Activated naive CD8-positive, alpha-beta T cell (primary cell): Measurements from ENCODE around the gene PGAM2.
A peak's percentile ranks its signal among the peaks of the same experiment; 100 is the strongest.
"Not testable (repeated sequence)": the region's sequence is repeated elsewhere in the genome, so short reads cannot be mapped to it uniquely, and the experiment has no call there.

Source experiments
- H3K27ac Mint-ChIP-seq: one replicate; pipeline ENCODE4 v1.8.0; 2021; ENCODE audit warnings: mixed read lengths
- H3K27me3 Mint-ChIP-seq: one replicate; pipeline ENCODE4 v1.8.0; 2021; ENCODE audit warnings: mixed read lengths
- H3K36me3 Mint-ChIP-seq: one replicate; pipeline ENCODE4 v1.8.0; 2021; ENCODE audit warnings: mixed read lengths
- H3K4me1 Mint-ChIP-seq: one replicate; pipeline ENCODE4 v1.8.0; 2021; ENCODE audit warnings: low read depth, mixed read lengths
- H3K4me3 Mint-ChIP-seq: one replicate; pipeline ENCODE4 v1.8.0; 2021; ENCODE audit warnings: mild to moderate bottlenecking, mixed read lengths
- H3K9me3 Mint-ChIP-seq: one replicate; pipeline ENCODE4 v1.8.0; 2021; ENCODE audit warnings: low read depth, mixed read lengths

PGAM2 gene

GRCh38 chr7:44022796-44023467 is 42.4 kb downstream of the PGAM2 start:
- not testable (repeated sequence) for H3K9me3 Mint-ChIP-seq, H3K36me3 Mint-ChIP-seq, H3K27me3 Mint-ChIP-seq
- Mint-ChIP-seq H3K4me1 (peaks cover 20% of the 10 kb centered on the region), H3K27ac (peak overlapping the region; percentile 94), H3K4me3 (peak overlapping the region; percentile 36)

DNA sequence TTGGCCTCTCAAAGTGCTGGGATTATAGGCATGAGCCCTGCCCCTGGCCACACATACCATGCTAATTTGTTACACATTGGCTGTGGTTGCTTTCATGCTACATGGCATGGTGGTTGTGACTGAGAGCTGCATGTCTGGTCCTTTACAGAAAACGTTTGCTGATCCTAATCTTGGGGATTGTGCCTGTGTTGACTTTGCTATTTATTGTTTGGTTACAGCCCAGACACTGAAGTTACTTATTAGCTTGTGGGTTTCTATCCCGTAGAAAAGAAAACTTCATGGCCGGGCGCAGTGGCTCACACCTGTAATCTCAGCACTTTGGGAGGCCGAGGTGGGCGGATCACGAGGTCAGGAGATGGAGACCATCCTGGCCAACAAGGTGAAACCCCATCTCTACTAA is 43.3 kb downstream of the PGAM2 start:
- peaks cover 22% of the 10 kb centered on the region for H3K4me1 Mint-ChIP-seq
- H3K27ac Mint-ChIP-seq, H3K27me3 Mint-ChIP-seq, H3K36me3 Mint-ChIP-seq, H3K9me3 Mint-ChIP-seq, H3K4me3 Mint-ChIP-seq: not testable (repeated sequence)

- not testable (repeated sequence) for H3K36me3 Mint-ChIP-seq, H3K27ac Mint-ChIP-seq
These were observed 45.5 kb downstream of the PGAM2 start for GRCh38 chr7:44019825-44020224.

GRCh38 chr7:44018857-44019807 is 46.2 kb downstream of the PGAM2 start:
- H3K4me3 Mint-ChIP-seq: peak overlapping the region; percentile 89
- not testable (repeated sequence) for H3K36me3 Mint-ChIP-seq, H3K27me3 Mint-ChIP-seq, H3K9me3 Mint-ChIP-seq
- H3K4me1 Mint-ChIP-seq: peaks cover 24% of the 10 kb centered on the region
- H3K27ac Mint-ChIP-seq: peak overlapping the region; percentile 86

More at GRCh38 chr7:44019825-44020224, 45.5 kb downstream of the PGAM2 start:
- H3K4me1 Mint-ChIP-seq: peaks cover 24% of the 10 kb centered on the region
- not testable (repeated sequence) for H3K4me3 Mint-ChIP-seq, H3K27me3 Mint-ChIP-seq, H3K9me3 Mint-ChIP-seq

GRCh38 chr7:44015090-44015489 is 50.3 kb downstream of the PGAM2 start:
- not testable (repeated sequence) for H3K4me3 Mint-ChIP-seq, H3K27ac Mint-ChIP-seq, H3K4me1 Mint-ChIP-seq, H3K9me3 Mint-ChIP-seq, H3K27me3 Mint-ChIP-seq, H3K36me3 Mint-ChIP-seq
